Neuron (in vitro differentiated cells): Measurements from ENCODE around the gene BTNL8.

Source experiments
- H2AFZ ChIP-seq: one replicate; pipeline ENCODE4 v1.6.1; 2013; ENCODE audit warnings: low read depth, mild to moderate bottlenecking, inconsistent platforms, low read length, moderate library complexity
- H3K27me3 ChIP-seq: one replicate; pipeline ENCODE4 v1.6.1; 2013; ENCODE audit warnings: low read length; ENCODE audit not compliant: insufficient read depth
- H3K36me3 ChIP-seq: one replicate; pipeline ENCODE4 v1.6.1; 2013; ENCODE audit warnings: low read length; ENCODE audit not compliant: insufficient read depth
- H3K4me1 ChIP-seq: one replicate; pipeline ENCODE4 v1.6.1; 2013; ENCODE audit warnings: low read length; ENCODE audit not compliant: insufficient read depth
- H3K4me3 ChIP-seq: 2 replicates; pipeline ENCODE4 v1.5.1; 2013; ENCODE audit warnings: mild to moderate bottlenecking, low read length, moderate library complexity
- H3K9me3 ChIP-seq: one replicate; pipeline ENCODE4 v1.6.1; 2013; ENCODE audit warnings: low read length

BTNL8 gene

GRCh38 chr5:180950291-180950949, 51.5 kb downstream of the BTNL8 start:
- Histone ChIP-seq H2AFZ (no peak overlapping the region), H3K9me3 (no peaks in the 10 kb centered on the region), H3K27me3 (peaks cover 2% of the 10 kb centered on the region), H3K36me3 (no peaks in the 10 kb centered on the region), H3K4me3 (no peak overlapping the region), H3K4me1 (no peaks in the 10 kb centered on the region)

- Histone ChIP-seq H3K4me3 (no peak overlapping the region), H3K27me3 (no peaks in the 10 kb centered on the region), H3K4me1 (no peaks in the 10 kb centered on the region), H3K36me3 (no peaks in the 10 kb centered on the region), H2AFZ (no peak overlapping the region), H3K9me3 (no peaks in the 10 kb centered on the region)
Observed at GRCh38 chr5:180959661-180960060, 60.7 kb downstream of the BTNL8 start.

- Histone ChIP-seq H3K36me3 (no peaks in the 10 kb centered on the region), H2AFZ (no peak overlapping the region), H3K9me3 (no peaks in the 10 kb centered on the region), H3K27me3 (no peaks in the 10 kb centered on the region), H3K4me1 (no peaks in the 10 kb centered on the region), H3K4me3 (no peak overlapping the region)
Observed at GRCh38 chr5:180960209-180960608, 61.2 kb downstream of the BTNL8 start.

- Histone ChIP-seq H3K4me3 (no peak overlapping the region), H3K9me3 (no peaks in the 10 kb centered on the region), H3K27me3 (no peaks in the 10 kb centered on the region), H3K4me1 (no peaks in the 10 kb centered on the region), H2AFZ (no peak overlapping the region), H3K36me3 (no peaks in the 10 kb centered on the region)
Observed at GRCh38 chr5:180969406-180969805, 70.4 kb downstream of the BTNL8 start.

GRCh38 chr5:180970336-180970735, 71.4 kb downstream of the BTNL8 start:
- no peaks in the 10 kb centered on the region for H3K27me3 ChIP-seq
- H3K9me3 ChIP-seq, result no peaks in the 10 kb centered on the region
- H3K4me1 ChIP-seq, result no peaks in the 10 kb centered on the region
- no peak overlapping the region for H3K4me3 ChIP-seq
- H2AFZ ChIP-seq, result no peak overlapping the region
- no peaks in the 10 kb centered on the region for H3K36me3 ChIP-seq

GRCh38 chr5:180970875-180971274, 71.9 kb downstream of the BTNL8 start:
- Histone ChIP-seq H3K4me1 (no peaks in the 10 kb centered on the region), H3K9me3 (no peaks in the 10 kb centered on the region), H3K36me3 (no peaks in the 10 kb centered on the region)

GRCh38 chr5:180974612-180975315, 75.8 kb downstream of the BTNL8 start:
- no peaks in the 10 kb centered on the region for H3K27me3 ChIP-seq
- H3K36me3 ChIP-seq, result no peaks in the 10 kb centered on the region
- no peak overlapping the region for H3K4me3 ChIP-seq
- no peaks in the 10 kb centered on the region for H3K4me1 ChIP-seq
- no peak overlapping the region for H2AFZ ChIP-seq
- no peaks in the 10 kb centered on the region for H3K9me3 ChIP-seq

More at GRCh38 chr5:180970875-180971274, 71.9 kb downstream of the BTNL8 start:
- Histone ChIP-seq H3K4me3 (no peak overlapping the region), H2AFZ (no peak overlapping the region), H3K27me3 (no peaks in the 10 kb centered on the region)

GRCh38 chr5:180975338-180975737, 76.4 kb downstream of the BTNL8 start:
- no peaks in the 10 kb centered on the region for H3K36me3 ChIP-seq
- H3K9me3 ChIP-seq, result no peaks in the 10 kb centered on the region
- no peak overlapping the region for H3K4me3 ChIP-seq
- no peaks in the 10 kb centered on the region for H3K27me3 ChIP-seq
- no peak overlapping the region for H2AFZ ChIP-seq
- H3K4me1 ChIP-seq, result no peaks in the 10 kb centered on the region

- no peak overlapping the region for H2AFZ ChIP-seq
- no peaks in the 10 kb centered on the region for H3K9me3 ChIP-seq
- peaks cover 3% of the 10 kb centered on the region for H3K27me3 ChIP-seq
- no peak overlapping the region for H3K4me3 ChIP-seq
- H3K36me3 ChIP-seq, result no peaks in the 10 kb centered on the region
- no peaks in the 10 kb centered on the region for H3K4me1 ChIP-seq
Observed at GRCh38 chr5:180976518-180976917, 77.6 kb downstream of the BTNL8 start.

GRCh38 chr5:180977852-180978251, 78.9 kb downstream of the BTNL8 start:
- Histone ChIP-seq H2AFZ (no peak overlapping the region), H3K4me3 (no peak overlapping the region), H3K9me3 (no peaks in the 10 kb centered on the region), H3K4me1 (no peaks in the 10 kb centered on the region), H3K27me3 (peaks cover 7% of the 10 kb centered on the region), H3K36me3 (no peaks in the 10 kb centered on the region)

GRCh38 chr5:180982008-180982741, 83.2 kb downstream of the BTNL8 start:
- no peak overlapping the region for H2AFZ ChIP-seq
- no peak overlapping the region for H3K4me3 ChIP-seq
- H3K4me1 ChIP-seq, result no peaks in the 10 kb centered on the region
- H3K27me3 ChIP-seq, result peaks cover 7% of the 10 kb centered on the region
- no peaks in the 10 kb centered on the region for H3K36me3 ChIP-seq
- no peaks in the 10 kb centered on the region for H3K9me3 ChIP-seq

- Histone ChIP-seq H3K36me3 (no peaks in the 10 kb centered on the region), H3K4me1 (no peaks in the 10 kb centered on the region), H3K27me3 (no peaks in the 10 kb centered on the region)
Observed at GRCh38 chr5:180988016-180988415, 89.1 kb downstream of the BTNL8 start.

GRCh38 chr5:180988592-180988991, 89.6 kb downstream of the BTNL8 start, which contains the start of gene BTNL3:
Gene BTNL3, plus strand, starts transcription at chr5:180988846. Its CDS starts 183 bp downstream, at chr5:180989029.
- Histone ChIP-seq H3K4me3 (no peak within 1 kb of the TSS), H2AFZ (no peak within 1 kb of the TSS), H3K36me3 (no peaks in the 10 kb centered on the region), H3K27me3 (no peaks in the 10 kb centered on the region), H3K4me1 (no peaks in the 10 kb centered on the region), H3K9me3 (no peaks in the 10 kb centered on the region)

More at GRCh38 chr5:180988016-180988415, 89.1 kb downstream of the BTNL8 start:
- Histone ChIP-seq H3K4me3 (no peak overlapping the region), H3K9me3 (no peaks in the 10 kb centered on the region), H2AFZ (no peak overlapping the region)
